CD4-positive, alpha-beta T cell treated with Interleukin-4 for 4 hours (primary cell): Measurements from ENCODE around the gene GAS2L2.

Experiments used
- DNase-seq: peaks from one replicate; pipeline ENCODE4 v3.0.0-alpha.2; 2020

The GAS2L2 gene

GRCh38 chr17:35744830-35745229, 8.2 kb downstream of the GAS2L2 start:
- no peak for DNase-seq

- no peak for DNase-seq
These were observed 9.3 kb downstream of the GAS2L2 start for GRCh38 chr17:35743626-35744328.

GRCh38 chr17:35742896-35743477, 10.1 kb downstream of the GAS2L2 start:
- DNase-seq: no peak

GRCh38 chr17:35742496-35742895, 10.5 kb downstream of the GAS2L2 start:
- DNase-seq: no peak

- no peak for DNase-seq
These were observed 11.8 kb downstream of the GAS2L2 start for GRCh38 chr17:35740997-35741931.

- DNase-seq: no peak
These were observed 12.8 kb downstream of the GAS2L2 start for GRCh38 chr17:35740216-35740615.

GRCh38 chr17:35738519-35739133, 14.4 kb downstream of the GAS2L2 start:
- DNase-seq: no peak

GRCh38 chr17:35736236-35736635, 16.8 kb downstream of the GAS2L2 start:
- DNase-seq: no peak

- no peak for DNase-seq
These were observed 17.8 kb downstream of the GAS2L2 start for GRCh38 chr17:35735036-35735805.

- DNase-seq: no peak
These were observed 18.6 kb downstream of the GAS2L2 start for GRCh38 chr17:35734396-35734795.

- no peak for DNase-seq
These were observed 19.7 kb downstream of the GAS2L2 start for GRCh38 chr17:35733366-35733765.

GRCh38 chr17:35732806-35733136, 20.3 kb downstream of the GAS2L2 start:
- no peak for DNase-seq

GRCh38 chr17:35731917-35732805, 20.9 kb downstream of the GAS2L2 start:
- DNase-seq: no peak

- DNase-seq: no peak
These were observed 21.7 kb downstream of the GAS2L2 start, which contains the start of gene RASL10B for GRCh38 chr17:35731239-35731916. TSS of gene RASL10B (plus strand) at chr17:35731639. CDS start at chr17:35735185, 3,546 bp downstream.

GRCh38 chr17:35730400-35731005, 22.5 kb downstream of the GAS2L2 start:
- no peak for DNase-seq

GRCh38 chr17:35729405-35729833, 23.6 kb downstream of the GAS2L2 start:
- DNase-seq: no peak

- DNase-seq: no peak
These were observed 24.5 kb downstream of the GAS2L2 start for GRCh38 chr17:35728551-35728950.

- no peak for DNase-seq
These were observed 25.4 kb downstream of the GAS2L2 start for GRCh38 chr17:35727635-35728034.

GRCh38 chr17:35726953-35727460, 26.0 kb downstream of the GAS2L2 start:
- DNase-seq: no peak
